ENCODE results near the gene SYNGR2. TPM values are rescaled to one million over a fixed set of nuclear protein-coding genes. Genes with fewer than 3 reads are reported as not detected.
A peak's percentile ranks its signal among the peaks of the same experiment; 100 is the strongest.

The SYNGR2 gene
- total RNA-seq, 1 experiment from 2014 or later: 61.7 TPM

DNA sequence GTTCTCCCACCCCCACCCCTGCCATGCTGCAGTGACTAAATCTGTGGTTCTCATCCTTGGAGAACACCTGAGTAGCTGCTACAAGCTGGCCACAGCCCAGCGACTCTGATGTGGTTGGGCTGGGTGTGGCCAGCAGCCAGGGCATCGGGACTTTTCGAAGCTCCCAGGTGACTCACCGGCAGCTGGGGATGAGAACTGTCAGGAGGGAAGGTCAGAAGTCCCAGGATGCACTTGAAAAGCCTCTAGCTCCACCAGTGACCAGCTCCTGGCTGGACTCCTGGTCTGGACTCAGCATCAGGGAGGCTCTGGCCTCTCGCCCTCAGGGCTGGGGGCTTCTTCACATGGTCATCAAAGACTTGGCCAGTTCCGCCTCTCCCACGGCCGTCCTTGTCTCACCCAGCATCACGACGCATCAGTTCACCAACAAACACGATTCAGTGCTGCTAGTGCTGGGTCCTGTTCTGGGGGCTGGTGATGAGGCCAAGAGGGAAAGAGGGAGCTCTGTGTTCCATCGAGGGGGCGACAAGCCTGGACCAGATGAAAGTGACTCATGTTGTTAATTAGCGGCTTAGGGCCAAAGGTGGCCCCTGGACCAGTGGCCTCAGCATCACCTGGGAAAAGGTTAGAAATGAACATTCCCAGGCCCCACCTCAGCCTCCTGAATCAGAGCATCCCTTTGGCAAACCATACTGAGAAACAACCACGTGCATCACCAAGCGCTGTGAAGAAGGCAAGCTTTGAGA lies 26.1 kb upstream of the SYNGR2 start:
- no peak for DNase-seq (ENCODE audit: extremely low read depth, low read depth)

- no peak for DNase-seq (ENCODE audit: extremely low read depth, low read depth)
Measured at GRCh38 chr17:78143214-78144146, 24.9 kb upstream of the SYNGR2 start.

DNA sequence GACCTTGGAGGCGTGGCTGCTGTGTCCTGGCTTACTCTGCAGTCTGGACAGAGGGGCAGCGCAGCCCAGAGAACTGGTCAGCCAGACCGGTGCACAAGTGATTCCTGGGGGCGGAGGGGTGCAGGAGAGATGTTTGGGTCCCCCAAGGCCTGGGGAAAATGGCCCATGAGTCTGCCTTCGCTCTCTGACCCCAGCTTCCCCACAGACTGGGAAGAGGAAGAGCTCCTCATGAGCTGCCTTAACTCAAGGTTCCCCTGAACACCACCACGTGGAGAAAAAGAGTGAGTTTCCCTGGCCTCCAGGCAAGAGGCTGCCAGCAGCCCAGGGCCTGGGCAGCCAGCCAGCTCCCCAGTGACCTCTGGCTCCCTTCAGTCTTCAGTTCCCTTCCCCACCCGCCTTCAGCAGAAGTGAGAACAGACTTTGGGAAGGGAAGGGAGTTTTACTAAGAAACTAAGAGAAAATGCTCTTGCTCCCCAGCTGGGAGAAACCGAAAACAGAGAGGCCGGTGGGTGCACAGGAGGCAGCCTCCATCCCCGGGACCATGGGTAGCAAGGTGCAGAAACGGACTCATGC lies 24.1 kb upstream of the SYNGR2 start:
- DNase-seq (ENCODE audit: extremely low read depth, low read depth): no peak

DNA sequence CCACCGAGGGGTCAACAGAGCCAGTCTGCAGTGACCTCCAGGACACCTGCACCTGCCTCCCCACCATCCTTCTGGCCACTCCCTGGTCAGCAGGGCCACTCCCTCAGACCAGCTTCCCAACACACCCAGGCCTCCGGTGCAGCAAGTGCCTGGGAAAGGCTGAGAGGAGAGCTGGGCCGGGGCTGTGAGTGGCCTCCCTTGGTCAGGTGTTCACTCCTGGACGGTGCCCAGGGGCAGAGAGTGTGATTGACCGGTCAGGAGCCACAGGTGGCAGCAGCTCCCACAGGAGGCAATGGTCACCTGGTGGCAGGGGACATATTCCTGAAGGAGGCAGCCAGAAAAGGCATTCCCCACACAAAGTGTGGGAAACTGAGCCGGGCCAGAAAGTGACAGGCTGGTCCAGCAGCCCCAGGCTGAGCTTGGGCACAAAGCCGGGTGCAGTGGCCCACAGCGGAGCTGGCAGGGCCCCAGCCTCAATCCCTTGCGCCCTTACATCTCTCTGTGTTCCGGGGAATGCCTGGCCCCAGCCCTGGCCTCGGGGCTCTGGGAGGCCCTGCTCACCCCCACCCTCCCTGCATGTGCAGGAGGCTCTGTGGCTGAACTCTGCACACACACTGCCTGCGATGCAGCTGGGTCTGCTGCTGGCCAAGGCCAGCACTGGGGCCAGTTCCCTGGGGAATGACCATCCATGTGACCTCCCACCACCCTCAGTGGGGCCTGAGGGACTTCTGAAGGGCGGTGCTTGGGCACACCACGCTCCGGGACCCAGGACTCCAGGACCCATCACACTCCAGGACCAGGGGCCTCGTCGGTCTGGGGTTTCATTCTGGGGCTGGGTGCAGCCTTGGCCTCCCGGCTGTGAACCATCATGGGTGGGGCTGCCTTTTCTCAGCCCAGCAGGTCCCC lies 23.4 kb upstream of the SYNGR2 start:
- DNase-seq (ENCODE audit: extremely low read depth, low read depth): no peak

DNA sequence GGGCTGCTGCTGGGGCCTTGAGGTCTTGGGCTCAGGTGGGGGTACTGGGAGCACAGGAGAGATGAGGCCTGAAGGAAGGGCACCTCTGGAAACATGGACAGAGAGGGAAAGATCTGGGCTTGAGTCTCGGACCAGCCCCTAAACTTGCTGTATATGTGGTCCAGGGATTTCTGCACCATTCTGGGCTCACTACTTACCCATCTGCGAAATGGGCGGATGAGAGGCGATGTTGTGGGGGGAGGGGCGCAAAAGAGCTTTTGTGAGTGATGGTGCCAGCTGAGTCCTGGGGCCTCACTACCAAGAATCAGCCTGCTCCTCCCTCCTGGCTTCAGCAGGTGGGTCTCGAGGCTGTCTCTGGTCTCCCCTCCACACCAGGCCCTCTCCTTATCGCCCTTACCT lies 21.9 kb upstream of the SYNGR2 start:
- DNase-seq (ENCODE audit: extremely low read depth, low read depth): no peak

- DNase-seq (ENCODE audit: extremely low read depth, low read depth): no peak
Measured at GRCh38 chr17:78146881-78147280, 21.5 kb upstream of the SYNGR2 start.

DNA sequence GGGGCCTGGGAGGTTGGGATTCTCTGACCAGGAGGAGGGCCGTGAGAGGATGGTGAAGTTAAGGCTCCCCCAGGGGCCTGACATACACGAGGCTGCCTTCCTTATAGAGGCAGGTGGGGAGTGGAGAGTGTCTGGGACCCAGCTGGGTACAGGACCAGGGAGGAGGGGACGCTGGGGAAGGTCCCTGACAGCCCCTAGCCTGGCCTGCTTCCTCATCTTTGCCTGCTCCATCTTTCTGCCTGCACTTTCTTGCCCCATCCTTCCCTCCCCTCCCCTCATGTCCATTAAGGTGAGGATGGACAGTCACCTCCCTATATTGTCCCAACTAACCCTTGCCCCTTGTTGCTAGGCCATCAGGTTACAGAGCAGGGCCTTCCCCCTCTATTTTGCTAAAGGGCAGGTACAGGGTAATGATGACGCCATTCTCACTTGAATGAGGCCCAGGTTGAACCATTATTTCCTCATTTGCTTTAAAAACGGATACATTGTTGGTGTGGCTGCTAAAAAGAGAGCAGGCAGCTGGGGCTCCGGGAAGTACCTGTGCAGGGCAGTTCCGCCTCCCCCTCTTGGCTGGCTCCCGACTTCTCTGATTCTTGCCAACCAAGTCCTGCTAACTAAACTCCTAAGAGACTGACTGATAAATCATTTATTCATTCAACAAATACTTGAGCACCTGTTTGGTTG lies 20.9 kb upstream of the SYNGR2 start:
- no peak for DNase-seq (ENCODE audit: extremely low read depth, low read depth)

DNA sequence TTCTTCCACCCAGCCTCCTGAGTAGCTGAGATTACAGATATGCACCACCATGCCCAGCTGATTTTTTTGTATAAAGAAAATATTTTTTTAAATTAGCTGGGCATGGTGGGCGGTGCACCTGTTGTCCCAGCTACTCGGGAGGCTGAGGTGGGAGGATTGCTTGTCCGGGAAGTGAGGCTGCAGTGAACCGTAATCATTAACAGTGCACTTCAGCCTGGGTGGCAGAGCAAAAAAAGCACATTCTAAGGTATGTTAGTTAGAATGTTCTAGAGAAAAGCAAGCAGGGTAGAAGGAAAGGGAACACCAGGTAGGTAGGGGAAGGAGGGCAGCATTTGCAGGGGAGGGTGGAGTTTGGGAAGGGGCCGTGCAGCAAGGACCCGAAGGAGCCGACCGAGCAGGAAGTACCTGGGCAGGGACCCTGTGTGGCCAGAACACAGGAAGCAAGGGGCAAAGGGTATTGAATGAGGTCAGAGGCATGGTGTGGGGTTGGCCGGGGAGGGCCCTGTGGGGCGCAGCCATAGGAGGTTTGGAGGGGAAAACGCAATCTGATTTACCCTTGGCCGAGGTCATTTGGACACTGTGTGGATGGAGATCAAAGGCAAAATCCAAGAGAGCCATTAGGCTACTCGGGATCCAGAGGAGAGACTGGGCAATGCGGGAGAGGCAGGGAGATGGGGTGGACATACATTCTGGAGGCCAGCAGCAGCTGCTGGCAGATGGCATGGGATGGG lies 19.9 kb upstream of the SYNGR2 start:
- no peak for DNase-seq (ENCODE audit: extremely low read depth, low read depth)

DNA sequence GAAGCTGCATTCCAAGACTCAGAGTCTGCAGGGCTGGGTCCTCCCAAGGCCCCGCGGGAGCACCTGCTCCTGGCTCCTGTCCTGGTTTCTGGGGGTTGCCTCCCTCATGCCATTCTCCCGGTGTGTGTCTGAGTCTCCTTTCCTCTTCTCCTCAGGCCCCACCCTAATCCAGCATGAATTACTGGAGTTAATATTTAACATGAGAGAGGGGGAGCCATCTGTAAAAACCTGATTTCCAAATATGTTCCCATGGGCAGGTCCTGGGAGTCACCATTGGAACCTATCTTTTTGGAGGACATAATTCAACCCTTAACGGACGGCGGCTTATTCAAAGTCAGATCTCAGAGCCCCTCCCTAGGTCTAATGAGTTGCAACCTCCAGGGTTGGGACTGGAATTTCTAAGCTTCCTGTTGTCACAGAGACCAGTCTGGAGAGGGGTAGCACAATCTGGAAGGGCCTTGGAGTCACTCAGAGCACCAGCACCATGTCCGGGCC lies 16.8 kb upstream of the SYNGR2 start:
- no peak for DNase-seq (ENCODE audit: extremely low read depth, low read depth)

- DNase-seq (ENCODE audit: extremely low read depth, low read depth): no peak
Measured at GRCh38 chr17:78154903-78155811, 13.2 kb upstream of the SYNGR2 start.

DNA sequence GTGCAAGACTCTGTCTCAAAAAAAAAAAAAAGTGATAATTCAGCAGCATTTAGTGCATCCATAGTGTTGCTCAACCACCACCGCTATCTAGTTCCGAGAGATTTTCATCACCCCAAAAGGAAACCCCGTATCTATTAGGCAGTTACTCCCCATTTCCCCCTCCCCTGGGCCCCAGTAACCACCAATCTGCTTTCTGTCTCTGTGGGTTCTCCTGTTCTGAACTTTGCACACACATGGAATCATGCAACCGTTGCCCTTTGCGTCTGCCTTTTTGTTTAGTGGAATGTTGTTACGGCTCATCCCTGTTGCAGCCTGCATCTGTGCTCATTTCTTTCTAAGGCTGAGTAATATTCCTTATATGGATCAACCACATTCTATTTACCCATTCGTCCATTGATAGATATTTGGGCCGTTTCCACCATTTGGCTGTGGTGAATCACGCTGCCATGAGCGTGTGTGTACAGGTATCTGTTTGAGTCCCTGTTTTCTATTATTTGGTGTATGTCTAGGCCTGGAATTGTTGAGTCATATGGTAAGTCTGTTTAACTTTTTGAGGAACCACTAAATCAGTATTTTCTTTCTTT lies 8.7 kb upstream of the SYNGR2 start:
- no peak for DNase-seq (ENCODE audit: extremely low read depth, low read depth)

DNA sequence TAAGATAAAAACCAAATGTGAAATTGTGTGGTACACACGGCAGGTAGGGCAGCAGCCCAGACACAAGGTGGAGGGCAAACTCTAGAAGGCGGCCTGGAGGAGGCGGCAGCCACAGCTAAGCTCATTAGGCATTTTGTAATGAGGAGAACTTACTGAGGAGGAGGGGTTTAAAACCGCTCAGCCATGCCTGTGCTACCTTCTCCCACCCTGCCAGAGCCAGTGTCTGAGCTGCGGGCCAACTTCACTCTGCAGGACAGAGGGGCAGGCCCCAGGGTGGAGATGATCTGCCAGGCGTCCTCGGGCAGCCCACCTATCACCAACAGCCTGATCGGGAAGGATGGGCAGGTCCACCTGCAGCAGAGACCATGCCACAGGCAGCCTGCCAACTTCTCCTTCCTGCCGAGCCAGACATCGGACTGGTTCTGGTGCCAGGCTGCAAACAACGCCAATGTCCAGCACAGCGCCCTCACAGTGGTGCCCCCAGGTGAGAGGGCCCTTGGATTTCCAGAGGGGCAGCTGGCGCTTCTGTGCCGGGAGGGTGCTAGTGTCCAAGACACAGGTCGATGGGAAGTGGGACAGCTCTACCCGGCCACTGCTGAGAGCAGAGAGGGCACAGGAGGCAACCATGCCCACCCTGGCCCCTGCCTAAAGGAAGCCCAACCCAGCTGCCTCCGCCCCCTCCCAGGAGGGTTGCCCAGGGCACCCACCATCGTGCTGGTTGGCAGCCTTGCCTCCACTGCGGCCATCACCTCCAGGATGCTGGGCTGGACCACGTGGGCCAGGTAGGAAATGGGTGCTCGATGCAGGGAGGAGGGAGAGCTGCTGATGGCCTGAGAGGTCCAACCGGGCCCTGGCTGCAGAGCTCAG lies 4.3 kb upstream of the SYNGR2 start:
- DNase-seq (ENCODE audit: extremely low read depth, low read depth): no peak

GRCh38 chr17:78164748-78165607 lies 3.4 kb upstream of the SYNGR2 start:
- DNase-seq (ENCODE audit: extremely low read depth, low read depth): no peak

- no peak for DNase-seq (ENCODE audit: extremely low read depth, low read depth)
Measured at GRCh38 chr17:78166416-78166815, 2.0 kb upstream of the SYNGR2 start.

DNA sequence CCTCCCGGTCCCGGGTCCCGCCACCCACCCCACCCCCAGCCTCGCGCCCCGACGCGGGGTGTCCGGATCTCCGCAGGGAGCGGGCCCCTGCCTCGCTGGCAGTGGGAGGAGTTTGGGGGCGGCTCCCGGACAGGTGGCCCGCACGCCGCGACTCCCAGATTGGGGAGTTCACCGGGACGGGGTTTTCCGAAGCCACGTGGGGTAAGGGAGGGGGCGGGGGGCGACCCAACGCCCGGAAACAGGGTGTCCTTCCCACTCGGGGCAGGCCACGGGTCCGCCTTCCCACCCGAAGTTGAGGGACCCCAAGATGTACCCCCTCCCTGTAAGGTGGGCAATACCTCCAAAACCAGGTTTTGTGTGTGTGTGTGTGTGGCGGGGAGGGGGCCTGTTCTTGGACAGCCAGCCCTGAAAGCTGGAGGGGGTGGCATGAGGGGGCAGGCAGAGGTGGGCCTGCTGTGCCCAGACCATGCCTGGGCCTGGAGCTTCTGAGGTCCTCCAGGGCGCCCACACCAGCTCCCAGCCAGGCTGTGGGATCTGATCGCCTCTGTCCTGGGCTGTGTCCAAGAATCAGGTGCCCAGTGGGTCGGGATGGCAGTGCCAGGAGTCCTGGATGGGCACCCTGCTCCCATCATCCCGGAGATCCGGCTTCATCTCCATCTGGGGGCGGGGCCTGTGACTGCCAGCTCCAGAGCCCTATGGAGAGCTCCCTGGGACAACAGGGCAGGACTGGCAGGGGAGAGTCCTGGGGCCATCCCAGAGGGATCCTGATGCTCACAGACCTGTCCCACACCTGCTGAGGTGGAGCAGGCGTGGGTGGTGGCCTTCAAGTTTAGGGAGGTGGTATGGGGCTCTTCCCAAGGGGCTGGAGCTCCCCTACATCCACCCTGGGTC lies 767 bp downstream of the SYNGR2 start:
- DNase-seq (ENCODE audit: extremely low read depth, low read depth): peak; percentile 72
